HG03097 (cell line): ENCODE results near the gene ACTRT3.

Experiments
- ATAC-seq: cut with Tn5 transposase; IDR thresholded peaks from one replicate; pipeline ENCODE4 v1.9.1; 2021; ENCODE audit not compliant: unreplicated experiment, low FRiP score

Gene ACTRT3

GRCh38 chr3:169769287-169770181, at the start of gene ACTRT3:
TSS of gene ACTRT3 (minus strand) at chr3:169769561. CDS start at chr3:169769520, 41 bp downstream.
- no peak for ATAC-seq

DNA sequence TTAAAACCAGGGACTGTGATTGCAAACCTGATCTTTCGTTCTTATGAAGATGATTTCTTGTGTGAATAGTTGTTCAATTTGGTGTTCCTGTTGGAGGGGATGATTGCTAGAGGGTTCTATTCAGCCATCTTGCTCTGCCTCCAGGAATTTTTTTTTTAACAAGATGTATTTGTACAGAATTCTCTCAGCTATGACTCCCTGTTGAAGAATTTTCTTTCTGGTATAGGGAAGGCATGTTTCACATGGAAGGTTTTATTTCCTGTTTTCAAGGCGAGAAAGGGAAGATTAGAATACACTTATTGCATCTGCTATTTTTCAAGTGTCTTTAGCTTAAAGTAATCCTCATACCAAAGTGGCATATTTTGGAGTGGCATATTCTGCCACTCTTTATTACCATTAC, 49.0 kb upstream of the ACTRT3 start:
- ATAC-seq, result no peak

GRCh38 chr3:169815590-169816150, 46.3 kb upstream of the ACTRT3 start:
- no peak for ATAC-seq

GRCh38 chr3:169813757-169814517, 44.6 kb upstream of the ACTRT3 start:
- ATAC-seq, result peak; percentile 89

GRCh38 chr3:169813278-169813677, 43.9 kb upstream of the ACTRT3 start:
- ATAC-seq, result no peak

DNA sequence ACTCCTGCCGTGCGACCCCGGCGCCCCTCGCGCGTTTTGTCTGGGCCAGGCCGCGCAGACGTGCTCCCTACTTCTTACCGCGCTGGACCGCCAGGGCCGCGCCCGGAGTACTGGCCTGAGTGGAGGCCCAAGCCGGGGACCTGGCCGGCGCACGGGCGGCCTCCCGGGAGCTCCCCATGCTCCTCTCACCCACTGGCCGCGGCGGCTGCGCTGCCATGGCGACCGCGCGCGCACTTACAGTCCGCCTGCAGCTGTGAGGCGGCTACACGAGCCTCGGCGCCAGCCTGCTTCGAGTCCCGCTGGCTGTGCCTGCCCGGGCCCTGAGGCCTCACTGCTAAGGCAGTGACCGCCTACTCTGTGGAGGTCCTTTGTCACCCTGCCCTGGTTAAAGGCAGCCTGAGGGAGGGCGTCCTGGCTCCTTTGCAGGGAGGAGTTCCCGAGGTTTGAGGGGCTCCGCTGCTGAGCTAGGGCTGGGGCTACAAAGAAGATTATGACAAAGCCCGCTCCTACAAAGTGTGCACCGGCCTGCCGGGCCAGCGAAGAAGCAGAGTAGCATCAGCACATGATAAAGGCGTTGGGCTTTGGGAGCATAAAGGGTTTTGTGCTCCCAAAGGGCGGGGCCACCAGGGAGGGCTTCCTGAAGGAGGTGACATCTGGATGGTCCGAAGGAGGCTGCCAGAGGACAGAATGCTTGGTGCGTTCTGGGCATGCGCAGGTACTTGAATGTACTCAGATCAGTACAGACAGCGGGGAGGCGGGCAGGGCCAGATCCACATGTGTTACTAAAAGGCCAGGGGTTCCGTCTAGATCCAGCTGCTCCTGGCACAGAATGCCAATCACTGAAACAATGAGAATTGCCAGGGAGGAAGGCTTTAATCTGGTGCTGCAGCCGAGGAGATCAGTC, 43.2 kb upstream of the ACTRT3 start, which contains the start of the genes LRRC34 and LRRIQ4:
Gene LRRC34 (minus strand): TSS at position 573 of the 904 bp plus-strand sequence. CDS start 356 bp downstream, at position 217.
Gene LRRIQ4 (plus strand): TSS at position 539 of the 904 bp plus-strand sequence. CDS start 9,052 bp downstream, outside the sequence.
- ATAC-seq, result peak; percentile 67

GRCh38 chr3:169811631-169812331, 42.4 kb upstream of the ACTRT3 start:
- ATAC-seq, result no peak

- no peak for ATAC-seq
Measured at GRCh38 chr3:169809230-169809795, 40.0 kb upstream of the ACTRT3 start.

GRCh38 chr3:169804681-169805080, 35.3 kb upstream of the ACTRT3 start:
- ATAC-seq, result no peak

GRCh38 chr3:169792359-169792758, 23.0 kb upstream of the ACTRT3 start:
- ATAC-seq, result no peak

GRCh38 chr3:169790687-169791429, 21.5 kb upstream of the ACTRT3 start:
- no peak for ATAC-seq

DNA sequence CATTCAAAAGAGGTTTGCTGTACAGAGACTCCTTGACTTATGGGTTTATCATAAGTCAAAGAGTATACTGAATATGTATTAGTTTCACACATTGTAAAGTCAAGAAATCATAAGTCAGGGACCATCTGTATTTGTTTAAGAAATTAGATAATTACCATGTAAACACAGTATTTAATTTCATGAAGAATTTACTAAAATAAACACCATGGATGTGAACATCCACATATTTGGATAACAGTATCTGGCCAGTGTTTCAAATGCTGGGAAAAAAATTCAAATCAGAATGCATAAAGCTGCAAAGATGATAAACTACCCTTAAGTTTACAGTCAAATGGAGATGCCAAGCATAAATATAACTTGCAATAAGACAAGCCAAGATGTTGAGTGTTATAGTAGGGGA, 20.9 kb upstream of the ACTRT3 start:
- no peak for ATAC-seq

GRCh38 chr3:169787791-169788190, 18.4 kb upstream of the ACTRT3 start:
- ATAC-seq, result no peak

DNA sequence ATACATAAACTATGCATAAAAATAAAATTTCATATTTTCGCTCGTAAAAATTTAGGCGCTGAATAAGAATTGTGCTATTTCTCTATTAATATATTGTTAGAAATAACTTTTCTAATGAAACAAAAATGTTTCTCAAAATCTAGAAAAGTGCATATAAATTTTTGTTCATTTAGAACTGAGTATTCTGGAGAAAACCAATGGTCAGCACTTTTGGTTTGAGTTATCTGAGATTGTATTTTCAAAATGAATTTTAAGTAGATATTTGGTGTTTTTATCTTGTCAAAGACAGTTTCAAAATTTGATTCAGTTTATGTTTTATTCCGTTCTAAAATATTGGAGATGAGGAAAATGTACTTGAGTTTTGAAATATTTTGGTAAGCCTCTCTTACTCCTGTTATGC, 17.8 kb upstream of the ACTRT3 start:
- no peak for ATAC-seq

- no peak for ATAC-seq
Measured at GRCh38 chr3:169781209-169781855, 12.0 kb upstream of the ACTRT3 start.

DNA sequence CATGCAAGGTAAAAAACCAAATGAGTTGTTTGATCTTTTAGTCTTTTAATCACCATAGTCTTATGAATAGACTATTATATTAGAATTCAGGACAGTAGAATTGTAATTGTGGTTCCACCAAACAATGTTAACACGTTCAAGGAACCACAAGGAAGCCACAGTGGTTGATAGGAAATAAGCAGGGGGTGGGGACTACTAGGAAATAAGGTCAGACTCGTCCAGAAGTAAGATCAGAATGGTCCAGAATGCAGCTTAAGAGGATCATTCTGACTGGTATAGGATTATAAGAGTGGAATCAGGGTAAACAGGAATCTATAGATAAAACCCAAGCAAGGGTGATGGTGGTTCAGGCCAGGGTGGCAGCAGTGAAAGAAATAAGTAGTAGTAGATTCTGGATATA, 11.4 kb upstream of the ACTRT3 start:
- no peak for ATAC-seq

DNA sequence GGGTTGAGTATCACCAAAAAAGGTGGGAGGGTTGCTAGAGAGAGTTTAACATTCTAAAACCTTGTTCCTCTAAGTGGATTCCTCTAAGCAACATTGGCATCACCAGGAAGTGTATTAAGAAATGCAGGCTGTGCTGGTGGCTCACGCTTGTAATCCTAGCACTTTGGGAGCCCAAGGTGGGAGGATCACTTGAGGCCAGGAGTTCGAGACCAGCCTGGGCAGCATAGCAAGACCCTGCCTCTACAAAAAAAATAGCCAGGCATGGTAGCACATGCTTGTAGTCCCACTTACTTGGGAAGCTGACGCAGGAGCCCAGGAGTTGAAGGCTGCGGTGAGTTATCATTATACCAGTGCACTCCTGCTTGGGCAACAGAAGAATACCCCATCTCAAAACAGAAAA, 8.5 kb upstream of the ACTRT3 start:
- no peak for ATAC-seq

DNA sequence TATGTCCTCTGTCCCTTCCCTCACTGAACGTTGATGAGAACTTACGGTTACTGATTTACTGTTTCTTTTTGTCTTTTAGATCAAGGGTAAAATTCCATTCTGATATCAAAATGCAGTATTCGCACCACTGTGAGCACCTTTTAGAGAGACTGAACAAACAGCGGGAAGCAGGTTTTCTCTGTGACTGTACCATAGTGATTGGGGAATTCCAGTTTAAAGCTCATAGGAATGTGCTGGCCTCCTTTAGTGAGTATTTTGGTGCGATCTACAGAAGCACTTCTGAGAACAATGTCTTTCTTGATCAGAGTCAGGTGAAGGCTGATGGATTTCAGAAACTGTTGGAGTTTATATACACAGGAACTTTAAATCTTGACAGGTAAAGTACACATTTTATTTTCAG, 4.8 kb upstream of the ACTRT3 start:
- ATAC-seq, result no peak
